CD4-positive, alpha-beta T cell treated with Interleukin-4 for 1 hour (primary cell): Measurements from ENCODE around the gene SEC61A2.
"Not testable (repeated sequence)": the region's sequence is repeated elsewhere in the genome, so short reads cannot be mapped to it uniquely, and the experiment has no call there.

ENCODE experiments used
- DNase-seq, 2 donors: peaks; one replicate each; pipeline ENCODE4 v3.0.0-alpha.2; 2020 to 2022

Gene SEC61A2

GRCh38 chr10:12129222-12130111 is at the start of gene SEC61A2:
Gene SEC61A2, plus strand, starts transcription at chr10:12129677. Its CDS starts 111 bp downstream, at chr10:12129788.
- DNase-seq: peak; percentile 95 to 96

- no peak for DNase-seq
Observed at GRCh38 chr10:12081470-12081869, 48.0 kb upstream of the SEC61A2 start.

DNA sequence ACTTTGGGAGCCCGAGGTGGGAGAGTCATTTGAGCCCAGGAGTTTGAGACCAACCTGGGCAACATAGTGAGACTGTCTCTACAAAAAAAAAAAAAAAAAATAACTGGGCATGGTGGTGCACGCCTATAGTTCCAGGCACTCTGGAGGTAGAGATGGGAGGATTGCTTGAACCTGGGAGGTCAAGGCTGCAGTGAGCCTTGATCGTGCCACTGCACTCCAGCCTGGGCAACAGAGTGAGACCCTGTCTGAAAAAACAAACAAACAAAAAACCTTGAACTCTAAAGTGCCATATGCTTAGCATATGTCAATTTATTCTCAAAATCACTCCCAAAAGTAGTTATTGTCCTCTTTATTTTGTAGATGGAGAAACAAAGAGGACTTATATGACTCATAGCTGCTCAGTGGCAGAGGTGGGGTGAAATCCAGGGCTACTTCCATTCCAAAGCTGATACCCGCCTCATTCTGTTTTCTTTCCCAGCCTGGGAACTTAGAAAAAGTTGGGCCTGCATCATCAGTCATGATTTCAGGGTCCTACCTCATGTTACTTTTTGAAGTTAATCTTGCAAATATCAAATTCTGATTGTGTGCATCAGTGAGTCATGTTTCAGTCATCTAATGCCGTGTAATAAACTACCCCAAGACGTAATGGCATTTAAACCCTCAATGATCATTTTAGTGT is 47.5 kb upstream of the SEC61A2 start:
- no peak for DNase-seq

DNA sequence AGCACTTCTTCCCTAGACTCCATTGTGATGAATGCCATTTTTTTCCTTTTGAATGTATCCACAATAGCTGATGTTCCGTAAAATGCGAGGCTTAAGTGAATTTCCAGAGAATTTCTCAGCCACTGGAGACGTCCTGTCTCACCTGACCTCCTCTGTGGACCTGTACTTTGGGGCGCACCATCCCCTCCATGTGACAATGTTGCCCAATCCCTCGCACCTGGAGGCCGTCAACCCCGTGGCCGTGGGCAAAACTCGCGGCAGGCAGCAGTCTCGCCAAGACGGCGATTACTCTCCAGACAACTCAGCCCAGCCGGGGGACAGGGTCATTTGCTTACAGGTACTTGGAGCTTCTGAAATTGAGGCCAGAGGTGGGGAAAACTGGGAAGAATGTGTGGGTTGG is 40.6 kb upstream of the SEC61A2 start:
- no peak for DNase-seq

- no peak for DNase-seq
Observed at GRCh38 chr10:12091421-12091820, 38.1 kb upstream of the SEC61A2 start.

GRCh38 chr10:12097361-12097760 is 32.1 kb upstream of the SEC61A2 start:
- not testable (repeated sequence) for DNase-seq

DNA sequence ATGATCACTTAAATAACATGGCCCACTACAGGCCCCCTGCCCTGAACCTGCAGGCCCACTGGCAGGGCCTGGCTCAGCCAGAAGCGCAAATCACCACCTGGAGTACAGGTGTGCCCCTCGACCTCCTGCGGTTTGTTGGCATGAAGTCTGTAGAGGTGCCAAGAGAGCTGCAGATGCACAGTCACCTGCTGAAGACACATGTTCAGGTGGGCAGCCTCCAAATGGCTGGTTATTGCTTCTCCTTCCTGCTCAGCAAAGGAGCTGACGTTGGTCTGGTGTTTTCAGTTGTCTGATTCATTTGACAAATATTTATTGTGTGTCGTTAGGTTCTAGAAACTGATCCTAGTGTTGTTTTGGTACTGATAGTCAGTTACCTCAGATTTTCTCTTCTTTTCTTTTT is 31.7 kb upstream of the SEC61A2 start:
- no peak for DNase-seq

DNA sequence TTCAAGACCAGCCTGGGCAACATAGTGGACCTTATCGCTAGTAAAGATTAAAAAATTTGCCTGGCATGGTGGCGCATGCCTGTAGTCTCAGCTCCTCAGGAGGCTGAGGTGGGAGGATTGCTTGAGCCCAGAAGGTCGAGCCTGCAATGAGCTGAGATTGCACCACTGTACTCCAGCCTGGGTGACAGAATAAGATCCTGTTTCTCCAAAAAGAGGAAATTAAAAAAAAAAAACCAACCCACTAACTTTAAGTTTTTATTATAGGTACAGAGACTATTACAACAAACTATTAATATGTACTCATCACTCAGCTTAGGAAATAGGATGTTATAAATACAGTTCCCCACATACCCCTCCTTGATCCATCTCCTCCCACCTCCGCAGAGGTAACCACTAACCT is 30.5 kb upstream of the SEC61A2 start:
- DNase-seq: no peak

- DNase-seq: no peak
Observed at GRCh38 chr10:12103802-12104201, 25.7 kb upstream of the SEC61A2 start.

DNA sequence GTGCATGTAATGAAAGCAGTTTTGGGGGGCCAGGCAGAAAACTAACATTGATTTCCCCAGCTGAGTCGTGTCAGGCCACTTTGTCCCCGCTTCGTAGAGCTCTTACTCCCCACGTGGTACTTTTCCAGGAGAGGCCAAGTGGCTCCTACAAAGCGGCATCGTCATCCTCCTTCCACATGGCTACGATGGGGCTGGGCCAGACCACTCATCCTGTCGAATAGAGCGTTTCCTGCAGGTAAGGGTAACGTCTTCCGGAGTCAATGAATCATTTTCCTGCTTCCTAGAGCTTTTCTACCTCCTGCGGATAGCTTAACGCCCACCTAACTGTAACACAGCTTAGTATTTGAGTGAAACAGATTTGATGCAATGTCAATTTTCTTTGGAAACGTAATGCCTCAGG is 21.7 kb upstream of the SEC61A2 start:
- no peak for DNase-seq

DNA sequence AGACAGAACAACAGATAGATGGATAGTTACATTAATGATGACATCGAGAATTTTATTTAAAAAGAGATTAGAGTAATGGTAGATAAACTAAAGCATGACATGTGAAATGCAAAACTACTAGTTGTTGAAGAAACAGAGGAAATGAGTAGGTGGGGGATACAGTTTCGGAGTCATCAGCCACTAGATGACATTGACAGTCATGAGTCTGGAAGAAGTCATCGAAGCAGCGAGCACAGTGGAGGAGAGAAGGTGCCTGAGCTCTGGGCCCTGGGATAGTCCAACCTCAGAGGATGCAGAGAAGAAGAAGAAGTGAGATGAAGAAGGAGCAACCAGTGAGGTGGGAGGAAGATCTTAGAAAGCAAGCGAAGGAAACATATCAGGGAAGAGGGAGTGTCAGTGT is 20.2 kb upstream of the SEC61A2 start:
- DNase-seq: no peak

GRCh38 chr10:12111528-12111927 is 17.9 kb upstream of the SEC61A2 start:
- DNase-seq: no peak

DNA sequence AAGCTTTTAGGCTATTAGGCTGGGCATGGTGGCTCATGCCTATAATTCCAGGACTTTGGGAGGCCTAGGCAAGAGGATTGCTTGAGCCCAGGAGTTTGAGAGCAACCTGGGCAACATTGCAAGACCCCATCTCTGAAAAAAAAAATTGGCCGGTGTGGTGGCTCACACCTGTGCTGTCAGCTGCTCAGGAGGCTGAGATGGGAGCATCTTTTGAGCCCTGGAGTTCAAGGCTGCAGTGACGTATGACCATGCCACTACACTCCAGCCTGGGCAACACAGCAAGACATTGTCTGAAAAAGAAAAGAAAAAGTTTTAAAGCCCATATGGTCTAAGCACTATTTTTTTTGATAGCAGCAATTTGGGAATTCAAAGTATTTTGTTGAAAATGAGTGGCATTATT is 15.8 kb upstream of the SEC61A2 start:
- no peak for DNase-seq

DNA sequence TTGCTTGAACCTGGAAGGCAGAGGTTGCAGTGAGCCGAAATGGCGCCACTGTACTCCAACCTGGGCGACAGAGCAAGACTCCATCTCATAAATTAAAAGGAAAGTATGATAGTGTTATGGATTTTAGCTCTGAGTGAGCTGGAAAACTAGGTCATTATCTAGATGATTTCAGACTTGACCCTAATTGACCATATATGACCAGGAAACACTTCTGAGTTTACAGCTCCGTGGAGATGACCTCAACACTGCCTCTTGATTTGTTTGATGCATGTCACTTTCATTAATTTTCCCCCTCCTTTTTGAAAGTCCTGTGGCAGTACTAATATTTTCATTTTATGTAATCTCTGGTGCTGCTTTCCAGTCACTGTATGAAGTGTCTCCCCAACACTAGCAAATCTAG is 7.8 kb upstream of the SEC61A2 start:
- no peak for DNase-seq

DNA sequence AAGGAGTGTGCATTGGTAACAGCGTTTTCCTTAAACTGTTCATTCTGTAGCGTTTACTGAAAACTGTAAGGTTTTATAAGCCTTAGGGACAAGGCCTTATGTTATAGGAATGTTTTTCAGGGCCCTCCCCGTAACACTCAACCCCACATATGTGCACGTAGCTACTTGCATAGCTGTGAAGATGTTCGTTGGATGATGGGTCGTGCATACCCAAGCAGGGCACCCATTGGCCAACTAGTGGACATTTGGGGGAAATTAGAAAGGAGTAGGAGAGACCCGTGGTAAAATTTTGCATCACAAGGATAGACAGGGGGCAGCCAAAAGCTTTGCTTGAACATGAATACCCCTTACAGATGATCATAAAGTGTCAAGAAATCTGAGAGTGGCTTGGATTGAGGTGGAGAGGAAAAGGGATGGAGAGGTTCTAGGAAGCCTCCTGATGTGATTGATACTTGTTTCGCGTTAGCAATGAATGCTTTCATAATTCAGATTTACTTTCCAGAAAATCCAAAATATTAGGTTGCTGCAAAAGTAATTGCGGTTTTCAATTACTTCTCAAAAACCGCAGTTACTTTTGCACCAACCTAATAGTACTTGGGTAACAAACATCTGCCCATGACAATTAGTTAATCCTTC is 878 bp downstream of the SEC61A2 start:
- DNase-seq: peak; percentile 54 to 67

GRCh38 chr10:12135631-12136030 is 6.2 kb downstream of the SEC61A2 start:
- no peak for DNase-seq

DNA sequence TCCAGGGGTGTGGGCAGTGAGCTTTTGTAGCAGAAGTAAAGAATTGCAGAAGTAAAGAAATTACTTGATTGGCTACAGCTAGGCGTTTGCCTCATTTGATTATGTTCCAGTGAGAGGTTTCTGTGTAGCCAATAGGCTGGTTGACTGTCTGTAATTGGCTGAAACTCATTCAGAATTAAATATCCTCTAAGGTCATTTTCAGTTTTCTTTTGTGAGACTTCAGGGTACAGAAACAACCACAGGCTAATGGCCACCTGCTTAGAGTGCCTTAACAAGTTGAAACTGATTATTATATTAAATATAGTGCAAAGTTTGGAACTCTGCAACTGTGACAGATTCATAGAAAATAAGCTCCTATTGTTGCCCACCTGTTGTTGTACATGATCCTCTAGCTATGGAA is 10.6 kb downstream of the SEC61A2 start:
- DNase-seq: no peak

DNA sequence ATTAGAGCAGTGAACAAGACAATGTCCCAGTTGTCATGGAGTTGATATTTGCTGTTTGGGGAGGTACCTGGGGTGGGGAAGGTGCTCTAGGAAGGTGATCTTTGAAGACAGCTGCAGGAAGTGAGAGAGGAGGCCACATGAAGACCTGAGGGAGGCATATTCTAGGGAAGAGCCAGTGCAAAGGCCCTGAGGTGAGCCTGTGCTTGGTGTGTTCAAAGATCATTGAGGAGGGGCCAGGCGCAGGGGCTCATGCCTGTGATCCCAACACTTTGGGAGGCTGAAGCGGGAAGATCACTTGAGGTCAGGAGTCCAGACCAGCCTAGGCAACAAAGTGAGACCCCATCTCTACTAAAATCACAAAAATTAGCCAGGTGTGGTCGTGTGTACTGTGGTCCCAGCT is 15.1 kb downstream of the SEC61A2 start:
- DNase-seq: no peak

DNA sequence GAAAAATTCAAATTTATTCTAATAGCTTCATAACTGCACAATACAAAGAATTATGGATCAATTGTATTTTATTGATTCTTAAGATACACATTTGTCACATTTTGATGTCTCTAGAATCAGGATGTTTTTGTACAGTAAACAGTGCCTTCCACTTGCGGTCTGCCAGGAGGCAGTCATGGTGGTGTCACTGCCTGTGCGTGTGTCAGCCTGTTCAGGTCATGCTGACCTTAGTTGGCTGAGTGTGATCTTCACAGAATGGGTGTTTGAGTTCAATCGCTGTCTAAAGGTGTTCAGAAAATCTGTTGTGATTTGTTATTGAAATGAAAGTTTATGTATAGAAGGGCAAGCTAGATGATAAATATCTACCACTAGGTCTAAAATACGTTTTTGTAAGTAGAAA is 20.7 kb downstream of the SEC61A2 start:
- no peak for DNase-seq

DNA sequence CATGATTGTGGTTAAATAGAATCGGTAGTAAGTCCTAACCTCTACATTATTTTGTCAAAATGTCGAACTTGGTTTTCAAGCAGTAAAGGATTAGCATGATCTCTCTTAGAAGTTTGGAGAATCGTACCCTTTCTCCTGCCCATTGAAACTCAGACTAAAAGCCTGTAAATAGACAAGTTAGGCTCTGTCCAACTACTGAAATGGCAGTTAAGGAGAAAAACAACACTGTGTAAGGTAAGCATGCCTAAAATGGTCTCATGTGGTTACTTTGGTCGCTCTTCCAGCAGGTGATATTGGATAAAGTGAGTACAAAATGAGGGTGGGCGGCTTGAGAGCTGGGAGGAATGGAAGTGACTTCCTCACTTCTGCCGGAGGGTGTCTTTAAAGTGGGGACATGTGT is 25.0 kb downstream of the SEC61A2 start:
- DNase-seq: no peak

DNA sequence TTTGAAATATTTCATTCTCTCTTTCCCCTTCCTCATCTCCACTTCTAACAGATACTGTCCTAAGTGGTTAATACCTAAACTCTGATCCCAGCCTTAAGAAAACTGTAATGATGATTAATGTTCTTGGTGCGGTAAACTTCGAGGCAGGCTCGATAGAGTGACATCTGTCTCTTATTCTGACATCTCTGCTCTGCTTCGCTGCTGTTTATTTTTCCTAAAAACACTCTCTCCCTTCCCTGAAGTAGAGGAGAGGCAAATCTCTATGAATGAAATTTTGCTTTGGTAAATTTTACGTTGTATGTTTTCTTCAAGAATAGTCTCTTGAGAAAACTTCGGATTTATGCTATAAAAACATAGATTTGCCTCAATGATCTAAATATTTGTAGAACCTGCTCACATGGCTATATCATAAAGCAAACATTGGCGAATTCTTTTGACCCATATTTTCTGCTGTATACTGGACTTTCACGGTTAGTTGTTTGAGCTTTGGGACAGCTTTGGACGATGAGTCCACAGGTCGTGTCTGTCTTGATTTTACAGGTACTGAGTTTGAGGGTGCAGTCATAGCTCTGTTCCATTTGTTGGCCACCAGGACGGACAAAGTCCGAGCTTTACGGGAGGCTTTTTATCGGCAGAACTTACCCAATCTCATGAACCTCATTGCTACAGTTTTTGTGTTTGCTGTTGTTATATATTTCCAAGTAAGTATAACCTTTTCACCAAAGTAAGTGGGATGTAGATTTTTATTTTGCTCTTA is 27.1 kb downstream of the SEC61A2 start:
- no peak for DNase-seq

DNA sequence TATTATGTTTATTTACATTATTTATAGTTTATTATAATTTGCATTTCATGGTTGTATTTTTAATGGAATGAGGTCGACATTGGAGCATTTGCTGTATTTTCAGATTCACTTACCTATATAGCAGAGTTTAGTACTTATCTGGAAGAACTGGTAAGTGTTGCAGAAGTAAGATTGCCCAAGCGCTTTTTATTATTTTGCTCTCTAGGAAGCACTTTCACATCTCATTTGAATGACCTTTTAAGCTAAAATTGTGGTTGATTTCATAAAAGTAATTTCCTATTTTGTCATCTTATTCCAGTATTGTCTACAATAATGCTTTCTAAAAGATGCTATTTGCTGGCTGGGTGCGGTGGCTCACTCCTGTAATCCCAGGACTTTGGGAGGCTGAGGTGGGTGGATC is 28.6 kb downstream of the SEC61A2 start:
- DNase-seq: peak in 1 of 2 donors; percentile 7

DNA sequence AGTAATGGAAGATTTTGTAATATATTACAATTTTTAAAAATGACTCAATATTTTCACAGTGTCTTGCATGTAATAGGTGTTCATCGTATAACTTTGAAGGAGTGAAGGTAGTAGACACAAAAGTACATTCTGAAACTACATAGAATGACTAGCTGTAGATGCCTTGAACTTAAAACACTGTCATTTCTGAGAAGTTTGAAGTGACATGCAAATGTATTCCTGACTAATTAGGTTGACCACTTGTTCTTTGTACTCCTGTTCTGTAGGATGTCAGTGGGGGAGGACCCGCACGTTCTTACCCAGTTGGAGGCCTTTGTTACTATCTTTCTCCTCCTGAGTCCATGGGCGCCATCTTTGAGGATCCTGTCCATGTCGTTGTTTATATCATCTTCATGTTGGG is 31.2 kb downstream of the SEC61A2 start:
- no peak for DNase-seq
